A549 treated with GW870086 at 1 μM for 4 hours (cell line): ENCODE results near the gene FLNA. TPM values are rescaled to one million over a fixed set of nuclear protein-coding genes. Genes with fewer than 3 reads are reported as not detected.

Experiments
- total RNA-seq: library from RNA; stranded (reverse); fragments of 200-300 nt; extraction: Qiagen RNA extraction; gene quantifications from 5 replicates; pipeline ENCODE4 v1.2.3, GENCODE V29; 2022; ENCODE audit warnings: low read depth

FLNA gene, protein sequence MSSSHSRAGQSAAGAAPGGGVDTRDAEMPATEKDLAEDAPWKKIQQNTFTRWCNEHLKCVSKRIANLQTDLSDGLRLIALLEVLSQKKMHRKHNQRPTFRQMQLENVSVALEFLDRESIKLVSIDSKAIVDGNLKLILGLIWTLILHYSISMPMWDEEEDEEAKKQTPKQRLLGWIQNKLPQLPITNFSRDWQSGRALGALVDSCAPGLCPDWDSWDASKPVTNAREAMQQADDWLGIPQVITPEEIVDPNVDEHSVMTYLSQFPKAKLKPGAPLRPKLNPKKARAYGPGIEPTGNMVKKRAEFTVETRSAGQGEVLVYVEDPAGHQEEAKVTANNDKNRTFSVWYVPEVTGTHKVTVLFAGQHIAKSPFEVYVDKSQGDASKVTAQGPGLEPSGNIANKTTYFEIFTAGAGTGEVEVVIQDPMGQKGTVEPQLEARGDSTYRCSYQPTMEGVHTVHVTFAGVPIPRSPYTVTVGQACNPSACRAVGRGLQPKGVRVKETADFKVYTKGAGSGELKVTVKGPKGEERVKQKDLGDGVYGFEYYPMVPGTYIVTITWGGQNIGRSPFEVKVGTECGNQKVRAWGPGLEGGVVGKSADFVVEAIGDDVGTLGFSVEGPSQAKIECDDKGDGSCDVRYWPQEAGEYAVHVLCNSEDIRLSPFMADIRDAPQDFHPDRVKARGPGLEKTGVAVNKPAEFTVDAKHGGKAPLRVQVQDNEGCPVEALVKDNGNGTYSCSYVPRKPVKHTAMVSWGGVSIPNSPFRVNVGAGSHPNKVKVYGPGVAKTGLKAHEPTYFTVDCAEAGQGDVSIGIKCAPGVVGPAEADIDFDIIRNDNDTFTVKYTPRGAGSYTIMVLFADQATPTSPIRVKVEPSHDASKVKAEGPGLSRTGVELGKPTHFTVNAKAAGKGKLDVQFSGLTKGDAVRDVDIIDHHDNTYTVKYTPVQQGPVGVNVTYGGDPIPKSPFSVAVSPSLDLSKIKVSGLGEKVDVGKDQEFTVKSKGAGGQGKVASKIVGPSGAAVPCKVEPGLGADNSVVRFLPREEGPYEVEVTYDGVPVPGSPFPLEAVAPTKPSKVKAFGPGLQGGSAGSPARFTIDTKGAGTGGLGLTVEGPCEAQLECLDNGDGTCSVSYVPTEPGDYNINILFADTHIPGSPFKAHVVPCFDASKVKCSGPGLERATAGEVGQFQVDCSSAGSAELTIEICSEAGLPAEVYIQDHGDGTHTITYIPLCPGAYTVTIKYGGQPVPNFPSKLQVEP (N-terminal part only)
- 1,320 to 1,681 TPM (median 1,555 TPM) in 5 replicates for total RNA-seq

DNA sequence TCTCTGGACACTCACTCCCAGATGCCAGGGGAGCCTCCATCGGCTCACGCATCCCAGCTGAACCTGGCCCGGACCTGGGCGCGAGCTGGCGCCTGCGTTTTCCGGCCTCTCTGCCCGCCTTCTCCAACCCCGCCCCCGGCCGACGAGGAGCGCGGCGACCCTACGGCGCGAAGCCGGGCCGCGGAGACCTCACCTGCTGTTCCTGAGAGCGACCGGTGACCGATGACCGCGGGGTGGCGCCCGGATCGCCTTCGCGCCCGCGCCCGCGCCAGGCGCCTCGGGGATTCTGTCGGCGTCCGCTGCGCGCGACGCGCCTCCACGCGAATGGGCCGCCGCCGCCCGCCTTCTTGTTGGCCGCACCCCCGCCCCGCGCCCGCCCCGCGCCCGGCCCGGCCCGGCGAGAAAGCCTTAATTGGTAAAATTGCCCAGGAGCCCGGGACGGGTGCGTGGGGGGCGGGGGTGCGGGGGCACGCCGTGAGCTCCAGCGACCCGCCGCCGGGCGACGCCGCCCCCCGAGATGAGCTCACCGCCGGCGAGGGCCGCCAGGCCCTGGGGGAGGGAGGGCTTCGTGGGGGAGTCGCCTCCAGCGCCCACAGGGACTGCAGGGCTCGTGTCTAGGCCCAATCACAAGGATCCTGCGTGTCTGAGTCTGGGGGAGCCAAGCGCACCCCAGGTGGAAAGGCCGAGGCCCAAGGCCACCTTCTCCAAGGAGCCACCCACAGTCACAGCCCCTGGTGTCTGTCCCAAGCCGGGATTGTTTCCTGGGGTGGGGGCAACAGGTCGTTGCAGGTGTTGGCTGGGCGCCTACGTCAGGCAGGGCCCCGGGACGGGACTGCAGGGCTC lies at the start of gene FLNA:
Gene FLNA (minus strand): TSS at position 322 of the 843 bp plus-strand sequence. CDS start 3,389 bp downstream, outside the sequence.

DNA sequence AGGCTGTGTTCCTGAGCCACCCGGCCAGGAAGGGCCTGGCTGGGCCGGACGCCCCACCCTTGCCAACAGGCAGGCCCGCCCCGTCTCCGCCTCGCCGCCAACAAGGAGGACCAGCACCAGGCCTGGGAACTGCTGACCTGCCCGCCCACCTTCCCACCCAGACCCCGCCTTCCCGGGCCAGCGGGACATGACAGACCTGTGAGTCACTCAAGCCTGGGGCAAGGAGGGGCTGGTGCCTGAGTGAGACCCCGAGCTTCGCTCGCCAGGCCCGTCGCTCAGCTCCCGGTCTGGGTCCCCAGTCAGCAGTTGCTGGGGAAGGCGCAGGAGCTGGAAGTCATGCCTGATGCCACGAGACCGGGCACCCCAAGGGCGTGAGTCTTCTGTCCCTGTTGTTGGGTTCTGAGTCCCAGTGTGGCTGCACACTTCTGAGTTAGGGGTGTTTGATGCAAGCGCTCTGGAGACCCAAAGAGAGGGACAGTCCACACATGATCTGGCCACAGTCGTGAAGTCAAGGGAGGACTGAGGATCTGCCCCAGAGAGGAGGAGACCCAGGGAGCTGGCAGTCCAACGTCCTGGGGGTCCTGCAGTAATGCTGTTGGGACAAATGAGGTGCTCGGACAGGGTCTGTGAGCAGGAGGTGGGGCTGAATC lies 34.9 kb upstream of the FLNA start, which contains the start of gene DNASE1L1:
Gene DNASE1L1 (minus strand): TSS at position 33 of the 650 bp plus-strand sequence. CDS start 3,686 bp downstream, outside the sequence.

DNA sequence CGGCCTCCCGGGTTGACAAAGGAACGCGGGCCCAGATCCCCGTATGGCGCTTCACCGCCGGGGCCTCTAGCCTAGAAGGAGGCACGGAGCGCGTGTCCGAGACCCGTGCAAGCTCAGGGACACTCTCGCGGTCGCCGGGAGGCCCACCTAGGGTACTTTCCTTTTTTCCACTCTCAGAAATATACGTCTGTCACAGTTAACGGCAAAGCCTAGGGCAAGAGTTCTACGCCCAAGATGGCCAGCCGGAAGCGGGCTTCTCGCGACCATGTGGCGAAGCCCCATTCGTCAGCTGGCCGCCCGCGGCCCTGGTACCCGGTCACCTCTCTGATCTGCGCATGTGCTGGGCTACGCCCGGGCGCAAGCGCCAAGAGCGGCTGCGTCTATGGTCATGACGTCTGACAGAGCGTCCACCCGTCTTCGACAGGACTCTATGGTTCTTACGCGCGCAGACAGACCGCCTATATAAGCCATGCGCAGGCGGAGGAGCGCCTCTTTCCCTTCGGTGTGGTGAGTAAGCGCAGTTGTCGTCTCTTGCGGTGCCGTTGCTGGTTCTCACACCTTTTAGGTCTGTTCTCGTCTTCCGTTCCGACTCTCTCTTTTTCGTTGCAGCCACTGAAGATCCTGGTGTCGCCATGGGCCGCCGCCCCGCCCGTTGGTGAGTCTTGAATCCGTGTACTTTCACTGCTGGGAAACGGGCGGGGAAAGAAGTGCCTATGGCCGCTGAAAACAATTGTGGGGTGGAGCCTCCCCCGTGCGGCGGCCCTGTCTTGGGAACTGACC lies 23.6 kb upstream of the FLNA start, which contains the start of gene RPL10:
Gene RPL10 (plus strand): TSS at position 490 of the 780 bp plus-strand sequence. CDS start 143 bp downstream, at position 633.

DNA sequence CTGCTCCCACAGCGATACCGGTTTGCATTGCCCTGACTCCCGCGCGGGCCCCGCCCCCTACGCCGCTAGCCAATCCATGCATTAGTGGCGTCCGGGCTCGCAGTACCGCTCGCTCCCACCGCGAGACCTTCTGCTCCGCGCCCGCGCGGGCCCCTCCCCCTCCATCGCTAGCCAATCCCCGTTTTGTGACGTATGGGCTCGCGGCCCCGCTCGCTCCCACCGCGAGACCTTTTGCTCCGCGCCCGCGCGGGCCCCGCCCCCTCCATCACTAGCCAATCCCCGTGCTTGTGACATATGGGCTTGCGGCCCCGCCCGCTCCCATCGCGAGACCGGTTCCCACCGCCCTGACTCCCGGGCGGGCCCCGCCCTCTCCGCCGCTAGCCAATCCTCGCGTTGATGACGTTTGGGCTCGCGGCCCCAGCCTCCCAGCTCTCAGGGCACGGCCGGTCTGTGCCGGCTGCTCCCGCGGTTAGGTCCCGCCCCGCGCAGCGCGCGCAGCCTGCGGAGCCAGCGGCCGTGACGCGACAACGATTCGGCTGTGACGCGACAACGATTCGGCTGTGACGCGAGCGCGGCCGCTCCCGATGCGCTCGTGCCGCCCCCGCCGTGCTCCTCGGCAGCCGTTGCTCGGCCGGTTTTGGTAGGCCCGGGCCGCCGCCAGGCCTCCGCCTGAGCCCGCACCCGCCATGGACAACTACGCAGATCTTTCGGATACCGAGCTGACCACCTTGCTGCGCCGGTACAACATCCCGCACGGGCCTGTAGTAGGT lies 4.5 kb upstream of the FLNA start, which contains the start of gene EMD:
Gene EMD (plus strand): TSS at position 497 of the 770 bp plus-strand sequence. CDS start 190 bp downstream, at position 687.

Other genes with a start within 250 kb of the FLNA start
- not detected in 5 replicates for gene OPN1LW, start 230.4 kb downstream of the FLNA start, total RNA-seq
- not detected in 5 replicates for gene OPN1MW, start 192.0 kb downstream of the FLNA start, total RNA-seq
- gene OPN1MW2, start 154.9 kb downstream of the FLNA start, total RNA-seq, result not detected in 5 replicates
- not detected in 5 replicates for gene OPN1MW3, start 117.1 kb downstream of the FLNA start, total RNA-seq
- gene TEX28, start 79.5 kb downstream of the FLNA start, total RNA-seq, result 0.09 TPM in 1 of 5 replicates, not detected in the others
- gene TKTL1, start 78.8 kb downstream of the FLNA start, total RNA-seq, result 0.10 to 0.19 TPM (median 0.17 TPM) in 3 of 5 replicates, not detected in the others
- 115 to 162 TPM (median 151 TPM) in 5 replicates for gene EMD, start 4.7 kb upstream of the FLNA start, total RNA-seq
- gene RPL10, start 23.7 kb upstream of the FLNA start, total RNA-seq, result 5,224 to 6,204 TPM (median 5,426 TPM) in 5 replicates
- 26.1 to 33.5 TPM (median 29.3 TPM) in 5 replicates for gene DNASE1L1, start 34.6 kb upstream of the FLNA start, total RNA-seq
- gene TAFAZZIN, start 36.9 kb upstream of the FLNA start, total RNA-seq, result 32.2 to 40.3 TPM (median 37.1 TPM) in 5 replicates
- gene ATP6AP1, start 54.0 kb upstream of the FLNA start, total RNA-seq, result 81.6 to 108 TPM (median 104 TPM) in 5 replicates
- 89.4 to 105 TPM (median 103 TPM) in 5 replicates for gene GDI1, start 62.5 kb upstream of the FLNA start, total RNA-seq
- 92.4 to 124 TPM (median 106 TPM) in 5 replicates for gene FAM50A, start 69.5 kb upstream of the FLNA start, total RNA-seq
- 10.8 to 15.6 TPM (median 11.8 TPM) in 5 replicates for gene PLXNA3, start 83.6 kb upstream of the FLNA start, total RNA-seq
- gene LAGE3, start 104.6 kb upstream of the FLNA start, total RNA-seq, result 57.7 to 70.9 TPM (median 68.2 TPM) in 5 replicates
- 64.7 to 72.3 TPM (median 68.9 TPM) in 5 replicates for gene UBL4A, start 112.0 kb upstream of the FLNA start, total RNA-seq
- gene SLC10A3, start 116.0 kb upstream of the FLNA start, total RNA-seq, result 29.7 to 41.5 TPM (median 40.1 TPM) in 5 replicates
- 32.9 to 47.3 TPM (median 45.3 TPM) in 5 replicates for gene FAM3A, start 141.6 kb upstream of the FLNA start, total RNA-seq
- 1,331 to 1,547 TPM (median 1,449 TPM) in 5 replicates for gene G6PD, start 172.2 kb upstream of the FLNA start, total RNA-seq
- 35.2 to 42.9 TPM (median 41.7 TPM) in 5 replicates for gene IKBKG, start 173.0 kb upstream of the FLNA start, total RNA-seq
- gene CTAG1A, start 210.5 kb upstream of the FLNA start, total RNA-seq, result not detected in 5 replicates
- gene CTAG1B, start 244.6 kb upstream of the FLNA start, total RNA-seq, result not detected in 5 replicates